Right lung (tissue), 5 donors: ENCODE data around the gene MKLN1. TPM values are rescaled to one million over a fixed set of nuclear protein-coding genes. Genes with fewer than 3 reads are reported as not detected.
"Not testable (repeated sequence)": the region's sequence is repeated elsewhere in the genome, so short reads cannot be mapped to it uniquely, and the experiment has no call there.

Experiments used
- DNase-seq, 2 donors: peaks; one replicate each; pipeline ENCODE4 v3.0.0-alpha.2; 2013
- polyA plus RNA-seq, 5 donors: library from polyadenylated mRNA; unstranded; fragments of 120-200 nt; gene quantifications; one replicate each; pipeline versions ENCODE4 v1.2.1 to v1.2.3, GENCODE V29; 2013; ENCODE audit warnings: inconsistent platforms in 1 of 5, low replicate concordance in 1 of 5; ENCODE audit not compliant: insufficient read length in 5 of 5, insufficient read depth in 1 of 5

MKLN1 gene
- polyA plus RNA-seq, 5 donors: 17.8 to 49.3 (median 43.6) TPM

DNA sequence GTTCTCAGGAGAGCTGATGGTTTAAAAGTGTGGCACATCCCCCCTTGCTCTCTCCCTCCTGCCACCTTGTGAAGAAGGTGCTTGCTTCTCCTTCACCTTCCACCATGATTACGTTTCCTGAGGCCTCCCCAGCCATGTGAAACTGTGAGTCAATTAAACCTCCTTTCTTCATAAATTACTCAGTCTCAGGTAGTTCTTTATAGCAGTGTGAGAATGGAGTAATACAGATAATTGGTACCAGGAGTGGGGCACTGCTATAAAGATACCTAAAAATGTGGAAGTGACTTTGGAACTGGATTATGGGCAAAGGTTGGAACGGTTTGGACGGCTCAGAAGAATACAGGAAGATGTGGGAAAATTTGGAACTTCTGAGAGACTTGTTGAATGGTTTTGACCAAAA is 21.6 kb upstream of the MKLN1 start:
- not testable (repeated sequence) for DNase-seq

- DNase-seq: no peak
Measured at GRCh38 chr7:131306777-131307176, 20.9 kb upstream of the MKLN1 start.

- DNase-seq: no peak
Measured at GRCh38 chr7:131307627-131308026, 20.0 kb upstream of the MKLN1 start.

DNA sequence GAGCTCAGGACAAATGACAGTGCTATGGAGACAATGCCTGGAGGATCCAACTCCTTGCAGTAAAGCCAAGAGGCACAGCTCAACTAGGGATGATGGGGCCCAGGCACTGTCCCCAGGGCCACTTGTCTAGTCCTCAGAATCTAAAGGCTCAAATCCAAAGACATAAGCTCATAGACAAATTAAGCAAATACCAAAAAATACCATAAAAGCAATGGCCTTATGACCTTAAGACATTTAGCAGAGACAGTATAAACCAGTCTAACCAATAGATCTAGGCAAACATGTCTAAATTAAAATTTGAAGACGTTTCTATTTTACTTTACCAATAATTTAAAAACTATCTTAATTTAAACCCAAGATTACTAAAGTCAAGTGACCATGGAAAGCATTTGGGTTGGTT is 14.8 kb upstream of the MKLN1 start:
- DNase-seq: no peak

DNA sequence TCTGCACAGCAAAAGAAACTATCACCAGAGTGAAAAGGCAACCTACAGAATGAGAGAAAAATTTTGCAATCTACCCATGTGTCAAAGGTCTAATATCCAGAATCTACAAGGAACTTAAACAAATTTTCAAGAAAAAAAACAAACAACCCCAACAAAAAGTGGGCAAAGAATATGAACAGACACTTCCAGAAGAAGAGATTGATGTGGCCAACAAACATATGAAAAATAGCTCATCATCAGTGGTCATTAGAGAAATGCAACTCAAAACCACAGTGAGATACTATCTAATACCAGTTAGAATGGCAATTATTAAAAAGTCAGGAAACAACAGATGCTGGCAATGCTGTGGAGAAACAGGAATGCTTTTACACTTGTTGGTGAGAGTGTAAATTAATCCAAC is 7.1 kb upstream of the MKLN1 start:
- DNase-seq: no peak

GRCh38 chr7:131321656-131322055 is 6.0 kb upstream of the MKLN1 start:
- no peak for DNase-seq

DNA sequence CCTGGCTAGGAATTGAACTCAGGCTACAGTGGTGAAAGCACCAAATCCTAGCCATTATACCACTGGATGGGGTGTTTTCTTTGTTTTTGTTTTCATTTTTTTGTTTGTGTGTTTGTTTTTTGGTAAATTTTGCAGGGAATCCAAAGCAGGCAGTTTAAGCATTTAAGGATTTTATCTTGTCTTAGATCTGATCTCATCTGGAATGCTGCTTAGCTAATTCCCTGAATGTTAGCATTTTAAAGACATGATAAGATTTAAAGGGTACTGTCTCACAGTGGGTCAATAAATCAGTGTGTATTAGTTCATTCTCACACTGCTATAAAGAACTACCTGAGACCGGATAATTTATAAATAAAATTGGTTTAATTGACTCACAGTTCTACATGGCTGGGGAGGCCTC is 5.6 kb upstream of the MKLN1 start:
- no peak for DNase-seq

DNA sequence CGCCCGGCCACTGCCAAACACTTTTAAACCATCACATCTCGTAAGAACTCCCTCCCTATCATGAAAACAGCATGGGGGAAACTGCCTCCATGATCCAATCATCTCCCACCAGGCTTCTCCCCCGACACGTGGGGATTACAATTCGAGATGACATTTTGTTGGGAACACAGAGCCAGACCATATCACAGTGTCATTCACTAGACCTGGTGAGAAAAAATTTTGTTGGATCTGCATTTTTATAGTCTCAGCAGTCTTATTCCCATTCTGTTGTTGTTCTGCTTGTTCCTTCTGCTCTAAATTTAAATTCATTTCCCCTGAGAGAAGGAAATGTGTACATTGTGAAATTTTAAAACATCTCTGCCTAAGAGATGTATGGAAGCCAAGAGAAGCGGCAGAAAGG is 4.8 kb upstream of the MKLN1 start:
- DNase-seq: no peak

DNA sequence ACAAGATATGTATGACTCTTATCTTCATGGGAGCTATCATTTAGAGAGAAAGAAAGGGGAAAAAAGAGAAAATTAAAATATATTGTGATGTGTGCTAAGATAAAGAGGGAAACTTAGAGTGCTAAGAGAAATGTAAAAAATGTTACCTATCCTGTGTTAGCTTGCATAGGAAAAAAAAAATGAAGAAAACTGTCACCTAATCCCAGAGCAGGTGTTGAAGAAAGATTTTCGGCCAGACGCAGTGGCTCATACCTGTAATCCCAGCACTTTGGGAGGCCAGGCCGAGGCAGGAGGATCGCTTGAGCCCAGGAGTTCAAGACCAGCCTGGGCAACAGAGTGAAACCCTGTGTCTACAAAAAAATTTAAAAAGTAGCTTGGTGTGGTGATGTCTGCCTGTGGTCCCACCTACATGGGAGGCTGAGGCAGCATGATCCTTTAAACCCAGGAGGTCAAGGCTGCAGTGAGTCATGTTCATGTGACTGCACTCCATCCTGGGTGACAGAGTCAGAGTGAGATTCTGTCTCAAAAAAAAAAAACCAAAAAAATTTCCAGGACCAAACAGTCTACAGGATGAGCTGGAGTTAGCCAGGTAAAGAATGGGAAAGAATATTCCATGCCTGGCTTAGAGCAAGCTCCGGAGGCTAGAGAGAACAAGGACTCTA is 2.4 kb upstream of the MKLN1 start:
- no peak for DNase-seq

DNA sequence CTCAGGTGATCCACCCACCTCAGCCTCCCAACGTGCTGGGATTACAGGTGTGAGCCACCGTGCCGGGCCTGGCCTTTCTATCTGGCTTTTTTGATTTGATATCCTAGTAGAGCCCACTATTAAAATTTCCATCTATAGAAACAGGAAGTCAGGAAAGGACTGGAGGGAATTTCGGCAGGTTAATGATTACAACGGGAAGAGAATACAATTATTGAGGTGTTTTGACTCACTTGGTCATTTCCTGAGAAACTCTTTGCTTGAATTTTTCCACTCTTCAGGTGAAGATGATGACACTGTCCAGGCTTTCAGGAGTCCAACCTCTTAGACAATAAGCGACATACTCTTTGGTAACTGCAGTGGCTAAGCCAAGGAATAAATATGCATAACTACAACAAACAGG is 1.1 kb upstream of the MKLN1 start:
- DNase-seq: no peak

GRCh38 chr7:131327049-131327625 is 539 bp upstream of the MKLN1 start:
- no peak for DNase-seq

DNA sequence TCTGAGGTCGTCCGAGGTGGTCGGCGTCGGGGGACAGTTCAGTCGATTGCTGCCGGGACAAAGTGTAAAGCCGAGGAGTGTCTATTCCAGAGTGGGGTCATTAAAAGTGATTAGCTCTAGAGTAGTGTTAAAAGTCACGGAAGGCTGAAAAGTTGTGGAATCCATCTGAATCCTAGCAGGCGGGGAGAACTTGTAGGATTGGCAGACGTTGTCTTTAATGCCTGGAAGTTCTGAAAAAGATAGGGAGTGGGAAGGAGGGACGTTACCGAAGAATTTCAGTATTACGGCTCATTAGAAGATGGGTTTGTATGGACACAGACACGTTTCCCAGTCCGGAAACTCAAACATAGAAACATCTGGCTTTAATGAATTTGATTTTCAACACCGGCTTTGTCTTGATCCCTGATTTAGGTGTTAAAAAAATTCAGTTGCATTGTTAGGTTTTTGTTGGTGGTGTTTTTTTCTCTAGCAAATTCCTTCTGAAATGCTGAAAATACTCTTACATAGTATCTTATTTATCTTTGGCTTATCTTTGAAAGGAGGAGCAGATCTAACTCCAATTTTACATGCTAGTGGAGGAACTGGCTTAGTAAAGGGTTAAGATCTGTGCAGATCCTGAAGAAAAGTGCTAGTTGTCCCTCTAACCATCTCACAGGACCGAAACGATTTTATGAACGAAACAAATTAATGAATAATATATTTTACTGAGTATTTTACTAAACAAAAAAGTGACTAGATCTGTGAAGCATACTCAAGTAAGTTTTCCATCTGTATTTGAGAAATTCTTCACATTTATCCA is 900 bp downstream of the MKLN1 start:
- peak in 1 of 2 donors; percentile 45 for DNase-seq

DNA sequence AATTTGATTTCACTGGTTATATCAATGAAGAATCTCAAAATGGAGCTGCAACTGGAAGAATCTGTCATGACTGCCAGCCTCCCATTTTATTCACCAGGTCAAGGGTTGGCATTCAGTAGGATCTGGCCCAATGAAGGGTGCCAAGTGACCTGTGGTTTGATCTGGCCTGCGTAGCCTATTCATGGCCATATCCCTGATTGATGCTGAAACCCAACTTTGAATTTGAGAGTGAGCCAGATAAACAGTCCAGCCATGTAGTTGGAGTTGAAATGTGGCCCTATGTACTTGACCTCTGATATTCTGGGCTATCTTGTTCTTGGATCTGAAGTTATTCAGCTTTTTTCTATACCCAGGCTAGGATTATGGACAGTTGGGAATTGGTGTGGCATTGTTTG is 1.5 kb downstream of the MKLN1 start:
- peak; percentile 6 to 9 for DNase-seq

DNA sequence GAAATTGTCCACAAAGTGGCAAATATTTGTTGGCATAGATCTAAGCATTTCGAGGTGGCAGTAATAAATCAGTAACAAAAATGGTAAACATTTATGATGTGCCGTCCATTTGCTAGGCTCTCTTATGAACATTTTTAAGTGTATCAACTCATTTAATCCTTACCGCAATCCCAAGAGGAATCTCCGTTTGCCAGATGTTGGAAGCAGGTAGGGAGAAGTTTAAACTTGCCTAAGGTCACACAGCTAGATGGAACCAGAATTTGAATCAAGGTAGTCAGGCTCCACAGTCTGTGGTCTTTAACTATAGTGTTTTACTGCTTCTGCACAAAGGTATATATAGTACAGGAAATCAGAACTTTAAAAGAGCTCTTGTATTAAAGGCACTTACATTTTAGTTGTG is 2.6 kb downstream of the MKLN1 start:
- no peak for DNase-seq

- no peak for DNase-seq
Measured at GRCh38 chr7:131331806-131332205, 4.1 kb downstream of the MKLN1 start.

- not testable (repeated sequence) for DNase-seq
Measured at GRCh38 chr7:131332729-131333128, 5.1 kb downstream of the MKLN1 start.

- DNase-seq: no peak
Measured at GRCh38 chr7:131335639-131336381, 8.1 kb downstream of the MKLN1 start.

- DNase-seq: no peak
Measured at GRCh38 chr7:131336956-131337355, 9.3 kb downstream of the MKLN1 start.

DNA sequence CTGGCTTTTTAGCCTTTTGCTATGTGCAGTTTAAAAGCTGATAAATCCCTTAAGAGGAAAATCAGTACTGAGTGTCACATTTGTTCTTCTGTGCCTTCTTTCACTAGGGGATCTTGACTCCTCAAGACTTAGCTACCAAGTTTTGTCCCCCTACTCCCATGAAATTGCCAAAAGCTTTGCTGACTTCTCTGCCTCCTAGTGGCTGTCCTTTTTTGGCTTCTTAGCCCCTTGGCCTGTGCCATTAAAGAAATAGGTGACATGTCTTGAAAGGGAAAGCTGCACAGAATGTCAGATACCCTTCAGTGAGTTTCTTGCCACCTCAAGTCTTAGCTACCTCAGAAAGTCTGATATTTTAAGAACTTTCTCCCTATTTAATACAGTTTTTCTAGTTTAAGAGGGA is 10.5 kb downstream of the MKLN1 start:
- no peak for DNase-seq

DNA sequence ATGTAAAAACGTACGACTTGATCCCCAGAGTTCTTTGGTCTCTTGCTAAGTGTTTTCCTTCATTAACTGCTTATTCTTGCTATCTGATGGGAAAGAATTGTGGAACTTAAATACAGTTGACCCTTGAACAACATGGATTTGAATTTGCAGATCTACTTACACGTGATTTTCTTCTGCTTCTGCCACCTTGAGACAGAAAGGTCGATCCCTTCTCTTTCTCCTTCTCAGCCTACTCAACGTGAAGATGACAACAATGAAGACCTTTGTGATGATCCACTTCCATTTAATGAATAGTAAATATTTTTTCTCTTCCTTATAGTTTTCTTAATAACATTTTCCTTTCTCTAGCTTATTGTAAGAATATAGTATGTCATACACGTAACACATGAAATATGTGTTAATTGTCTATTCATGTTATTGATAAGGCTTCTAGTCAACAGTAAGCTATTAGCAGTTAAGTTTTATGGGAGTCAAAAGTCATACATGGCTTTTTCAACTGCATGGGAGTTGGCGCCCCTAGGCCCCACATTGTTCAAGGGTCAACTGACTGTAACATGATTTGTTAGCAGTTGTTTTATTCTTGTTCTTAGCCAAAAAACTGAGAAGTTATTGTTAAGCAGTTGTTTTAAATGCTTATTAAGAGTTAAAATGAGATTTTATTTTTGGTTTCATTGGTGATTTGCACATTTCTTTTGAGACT is 11.2 kb downstream of the MKLN1 start:
- DNase-seq: no peak

- DNase-seq: no peak
Measured at GRCh38 chr7:131341690-131342089, 14.0 kb downstream of the MKLN1 start.
